Osteoblast (primary cell): ENCODE results near the gene BEX3. TPM values are rescaled to one million over a fixed set of nuclear protein-coding genes. Genes with fewer than 3 reads are reported as not detected.
"Not testable (repeated sequence)": the region's sequence is repeated elsewhere in the genome, so short reads cannot be mapped to it uniquely, and the experiment has no call there.

Source experiments
- DNase-seq: peaks from one replicate; pipeline ENCODE4 v3.0.0; 2011; ENCODE audit warnings: low spot score, mixed read lengths; ENCODE audit not compliant: insufficient read length; ENCODE audit errors: missing footprints
- H2AFZ ChIP-seq: 2 replicates; pipeline ENCODE4 v1.6.0; 2011; ENCODE audit warnings: mild to moderate bottlenecking, low read length
- H3K27ac ChIP-seq: 2 replicates; pipeline ENCODE4 v1.5.1; 2011; ENCODE audit warnings: mild to moderate bottlenecking, low read depth, low read length, moderate library complexity
- H3K27me3 ChIP-seq: 2 replicates; pipeline ENCODE4 v1.6.0; 2012; ENCODE audit warnings: mild to moderate bottlenecking, control low read depth, inconsistent platforms, low read length, moderate library complexity; ENCODE audit not compliant: insufficient read depth
- H3K36me3 ChIP-seq: 2 replicates; pipeline ENCODE4 v1.5.1; 2011; ENCODE audit warnings: mild to moderate bottlenecking, low read length, control low read depth, moderate library complexity; ENCODE audit not compliant: insufficient read depth
- H3K4me1 ChIP-seq: 2 replicates; pipeline ENCODE4 v1.5.1; 2011; ENCODE audit warnings: mild to moderate bottlenecking, low read length, control low read depth, moderate library complexity; ENCODE audit not compliant: insufficient read depth
- H3K4me2 ChIP-seq: 2 replicates; pipeline ENCODE4 v1.6.0; 2011; ENCODE audit warnings: mild to moderate bottlenecking, low read length; ENCODE audit not compliant: insufficient read depth
- H3K4me3 ChIP-seq: fragments of 200-600 bp; sonication (generic); 3 replicates; pipeline ENCODE4 v1.5.1; 2012; ENCODE audit warnings: mild to moderate bottlenecking, low read length, inconsistent platforms; ENCODE audit not compliant: insufficient read depth
- H3K79me2 ChIP-seq: 2 replicates; pipeline ENCODE4 v1.6.0; 2012; ENCODE audit warnings: mild to moderate bottlenecking, low read length, control low read depth, inconsistent platforms; ENCODE audit not compliant: insufficient read depth
- H3K9me3 ChIP-seq: 2 replicates; pipeline ENCODE4 v1.5.1; 2011; ENCODE audit warnings: low read depth, low read length, control low read depth
- H4K20me1 ChIP-seq: 2 replicates; pipeline ENCODE4 v1.6.0; 2012; ENCODE audit warnings: mild to moderate bottlenecking, low read length, control low read depth; ENCODE audit not compliant: insufficient read depth
- CTCF ChIP-seq: IDR thresholded peaks from 2 replicates; pipeline ENCODE4 v1.5.1; 2011; ENCODE audit warnings: mild to moderate bottlenecking, low read depth, low read length, moderate library complexity; ENCODE audit errors: extremely low read depth
- total RNA-seq: library from RNA; depleted of rRNA; stranded (reverse); fragments of >200 nt; gene quantifications from 2 replicates; pipeline ENCODE4 v1.2.3, GENCODE V29; 2012

The BEX3 gene
- total RNA-seq, 1 donor = 150 TPM

DNA sequence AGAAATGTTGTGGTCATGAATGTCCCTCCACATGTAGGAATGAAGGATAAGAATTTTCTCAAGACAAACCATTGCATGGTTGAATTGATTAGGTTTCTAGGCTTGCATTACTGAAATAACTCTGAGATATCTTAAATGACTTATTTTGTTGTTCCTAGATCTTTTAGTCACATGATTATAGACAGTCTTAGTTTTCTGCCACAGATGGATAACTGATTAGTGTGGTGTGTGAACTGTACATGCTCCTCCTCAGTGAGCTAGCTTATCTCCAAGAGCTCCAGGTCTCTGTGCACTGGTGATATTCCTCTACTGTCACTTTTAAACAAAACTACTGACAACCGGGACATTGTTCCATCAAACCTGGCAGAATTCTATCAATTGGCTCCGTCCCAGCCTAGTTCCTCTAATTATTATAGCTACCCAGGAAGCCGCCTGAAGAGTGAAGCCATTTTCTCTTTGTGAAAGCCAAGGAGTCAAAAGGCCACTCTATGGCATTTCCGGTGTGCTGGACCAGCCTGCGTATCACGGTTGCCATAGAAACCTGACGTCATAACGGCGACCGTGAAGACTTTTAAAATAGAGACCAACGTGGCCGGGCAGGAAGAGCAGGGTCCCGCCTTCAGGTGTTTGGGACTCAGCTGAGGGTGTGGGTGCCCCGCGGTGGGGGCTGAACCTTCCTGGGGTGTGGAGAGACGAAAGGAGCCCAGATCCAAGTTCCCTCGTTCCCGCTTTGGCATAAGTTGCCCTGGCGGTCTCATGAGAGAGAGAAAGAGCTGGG lies 28.1 kb downstream of the BEX3 start:
- Histone ChIP-seq H3K27me3 (no peaks in the 10 kb centered on the region), H3K4me3 (peak overlapping the region; percentile 72), H3K4me2 (peak overlapping the region; percentile 82), H4K20me1 (no peaks in the 10 kb centered on the region), H3K79me2 (peaks cover 4% of the 10 kb centered on the region), H2AFZ (peak overlapping the region; percentile 19), H3K9me3 (no peaks in the 10 kb centered on the region), H3K36me3 (no peaks in the 10 kb centered on the region), H3K4me1 (peaks cover 15% of the 10 kb centered on the region), H3K27ac (peak overlapping the region; percentile 79)
- no peak for DNase-seq
- TF ChIP-seq CTCF = no peak

DNA sequence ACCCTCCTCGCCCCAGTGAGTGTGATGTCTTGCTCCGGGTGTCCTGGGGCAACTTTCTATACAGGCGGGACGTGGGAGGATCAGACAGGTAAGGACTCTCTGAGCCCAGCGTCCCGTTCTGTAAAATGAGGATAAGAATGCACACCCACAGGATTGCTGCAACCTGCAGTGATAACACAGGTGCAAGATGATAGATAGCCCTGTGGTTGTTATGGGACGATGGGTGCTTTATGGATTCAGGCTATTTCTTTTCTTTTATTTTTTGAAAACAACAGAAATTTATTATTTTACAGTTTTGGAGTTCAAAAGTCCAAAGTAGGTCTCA lies 28.6 kb downstream of the BEX3 start:
- DNase-seq = no peak
- H2AFZ ChIP-seq = peak overlapping the region; percentile 19
- peaks cover 4% of the 10 kb centered on the region for H3K79me2 ChIP-seq
- H4K20me1 ChIP-seq = no peaks in the 10 kb centered on the region
- H3K4me3 ChIP-seq = peak overlapping the region; percentile 72
- peaks cover 13% of the 10 kb centered on the region for H3K4me1 ChIP-seq
- no peaks in the 10 kb centered on the region for H3K27me3 ChIP-seq
- peak overlapping the region; percentile 79 for H3K27ac ChIP-seq
- H3K4me2 ChIP-seq = peak overlapping the region; percentile 82
- H3K9me3 ChIP-seq = no peaks in the 10 kb centered on the region
- no peaks in the 10 kb centered on the region for H3K36me3 ChIP-seq
- TF ChIP-seq CTCF = no peak

- Histone ChIP-seq H3K27ac (no peak overlapping the region), H3K27me3 (no peaks in the 10 kb centered on the region), H3K4me2 (no peak overlapping the region), H3K4me3 (no peak overlapping the region), H3K79me2 (peaks cover 4% of the 10 kb centered on the region), H2AFZ (no peak overlapping the region), H3K9me3 (no peaks in the 10 kb centered on the region), H4K20me1 (no peaks in the 10 kb centered on the region), H3K4me1 (peaks cover 13% of the 10 kb centered on the region), H3K36me3 (no peaks in the 10 kb centered on the region)
- TF ChIP-seq CTCF = no peak
- no peak for DNase-seq
These were observed 29.9 kb downstream of the BEX3 start for GRCh38 chrX:103406256-103406655.

DNA sequence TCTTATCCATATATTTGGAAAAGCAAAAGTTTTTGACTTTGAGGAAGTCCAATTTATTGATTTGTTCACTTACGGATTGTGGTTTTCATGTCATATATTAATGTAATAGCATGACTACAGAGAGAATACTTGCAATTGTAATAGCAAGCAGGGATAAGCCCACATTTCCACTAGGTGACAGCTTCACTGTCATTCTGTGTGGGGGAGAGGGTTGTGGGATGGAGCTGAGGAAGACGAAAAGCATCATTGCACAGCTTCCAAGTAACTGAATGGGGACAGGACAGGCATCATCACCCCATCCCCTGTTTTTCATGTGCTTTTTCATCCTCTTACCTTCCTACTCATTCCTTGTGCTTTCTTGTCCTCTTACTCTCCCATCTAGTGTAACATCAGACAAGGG lies 31.4 kb downstream of the BEX3 start:
- peaks cover 4% of the 10 kb centered on the region for H3K79me2 ChIP-seq
- H3K4me2 ChIP-seq = no peak overlapping the region
- DNase-seq = no peak
- H4K20me1 ChIP-seq = no peaks in the 10 kb centered on the region
- no peak overlapping the region for H2AFZ ChIP-seq
- no peak for TF ChIP-seq CTCF
- H3K36me3 ChIP-seq = no peaks in the 10 kb centered on the region
- peaks cover 13% of the 10 kb centered on the region for H3K4me1 ChIP-seq
- no peaks in the 10 kb centered on the region for H3K27me3 ChIP-seq
- no peak overlapping the region for H3K27ac ChIP-seq
- H3K9me3 ChIP-seq = no peaks in the 10 kb centered on the region
- H3K4me3 ChIP-seq = no peak overlapping the region

DNA sequence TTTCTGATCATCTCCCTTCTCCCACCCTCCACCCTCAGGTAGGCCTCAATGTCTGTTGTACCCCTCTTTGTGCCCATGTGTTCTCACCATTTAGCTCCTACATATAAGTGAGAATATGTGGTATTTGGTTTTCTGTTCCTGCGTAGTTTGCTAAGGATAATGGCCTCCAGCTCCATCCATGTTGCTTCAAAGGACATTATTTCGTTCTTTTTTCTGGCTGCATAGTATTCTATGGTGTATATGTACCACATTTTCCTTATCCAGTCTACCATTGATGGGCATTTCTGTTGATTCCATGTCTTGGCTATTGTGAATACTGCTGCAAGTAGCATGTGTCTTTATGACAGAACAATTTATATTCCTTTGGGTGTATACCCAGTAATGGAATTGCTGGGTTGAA lies 35.4 kb downstream of the BEX3 start:
- H3K79me2 ChIP-seq, H3K9me3 ChIP-seq, H2AFZ ChIP-seq, DNase-seq, H3K27me3 ChIP-seq, H3K4me1 ChIP-seq, H3K4me2 ChIP-seq, H3K36me3 ChIP-seq, H3K27ac ChIP-seq, H3K4me3 ChIP-seq, H4K20me1 ChIP-seq: not testable (repeated sequence)
